Right lobe of liver (tissue), 4 donors: Measurements from ENCODE around the gene LEP.

Experiments used
- POLR2A ChIP-seq: fragments of 450-650 bp; IDR thresholded peaks from one replicate; pipeline ENCODE4 v1.6.1; 2017; ENCODE audit warnings: antibody characterized with exemption, mild to moderate bottlenecking
- TF ChIP-seq, protein P1 (sequence below), 4 donors: fragments of 200-600 bp in 3 of 4; fragments of 450-650 bp in 1 of 4; IDR thresholded peaks; one replicate each; pipeline versions ENCODE4 v1.5.1 to v1.8.0; 2016 to 2022; ENCODE audit warnings: antibody characterized with exemption in 4 of 4, mild to moderate bottlenecking in 2 of 4
- donor health status: DM: no; HTN: no; CAD: no.
- donor health status: DM: no; HTN: no; CAD: no.
- donor health status: DM: no; HTN: yes; CAD: no.

DNA sequence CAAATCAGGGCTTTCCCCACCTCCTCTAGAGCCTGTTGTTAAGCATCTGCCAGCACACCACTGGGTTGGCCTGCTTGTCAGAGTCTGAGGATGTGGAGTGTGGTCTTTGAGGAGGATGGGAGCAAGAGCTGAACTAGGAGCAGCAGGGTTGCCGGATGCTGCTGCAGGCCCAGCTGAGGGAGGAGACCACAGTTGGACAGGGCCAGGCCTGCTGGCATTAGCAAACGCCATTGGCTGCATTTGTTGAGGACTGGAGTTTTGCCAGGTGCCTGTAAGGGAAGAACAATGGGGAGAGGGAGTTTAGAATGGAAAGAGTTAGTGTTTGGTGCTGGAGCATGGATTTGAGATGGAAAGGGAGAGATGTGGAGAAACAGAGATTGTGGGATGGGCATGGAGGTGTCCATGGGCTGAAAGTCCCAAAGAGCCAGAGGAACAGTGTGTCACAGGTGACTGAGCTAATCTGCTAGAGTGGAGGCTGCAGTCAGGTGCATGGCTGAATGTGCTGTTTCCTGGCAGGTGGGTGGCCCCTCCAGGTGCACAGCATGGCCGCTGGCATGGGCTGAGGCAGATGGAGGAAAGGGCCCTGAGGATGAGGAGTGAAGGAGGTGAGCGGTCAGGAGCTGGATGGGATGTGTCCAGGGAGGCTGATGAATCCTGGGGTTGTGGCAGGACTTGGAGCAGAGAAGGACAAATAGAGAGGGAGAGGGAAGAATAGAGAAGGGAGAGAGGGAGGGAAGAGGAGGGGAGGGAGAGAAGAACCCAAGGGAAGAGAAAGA lies 40.7 kb downstream of the LEP start:
- TF ChIP-seq, protein P1, sequence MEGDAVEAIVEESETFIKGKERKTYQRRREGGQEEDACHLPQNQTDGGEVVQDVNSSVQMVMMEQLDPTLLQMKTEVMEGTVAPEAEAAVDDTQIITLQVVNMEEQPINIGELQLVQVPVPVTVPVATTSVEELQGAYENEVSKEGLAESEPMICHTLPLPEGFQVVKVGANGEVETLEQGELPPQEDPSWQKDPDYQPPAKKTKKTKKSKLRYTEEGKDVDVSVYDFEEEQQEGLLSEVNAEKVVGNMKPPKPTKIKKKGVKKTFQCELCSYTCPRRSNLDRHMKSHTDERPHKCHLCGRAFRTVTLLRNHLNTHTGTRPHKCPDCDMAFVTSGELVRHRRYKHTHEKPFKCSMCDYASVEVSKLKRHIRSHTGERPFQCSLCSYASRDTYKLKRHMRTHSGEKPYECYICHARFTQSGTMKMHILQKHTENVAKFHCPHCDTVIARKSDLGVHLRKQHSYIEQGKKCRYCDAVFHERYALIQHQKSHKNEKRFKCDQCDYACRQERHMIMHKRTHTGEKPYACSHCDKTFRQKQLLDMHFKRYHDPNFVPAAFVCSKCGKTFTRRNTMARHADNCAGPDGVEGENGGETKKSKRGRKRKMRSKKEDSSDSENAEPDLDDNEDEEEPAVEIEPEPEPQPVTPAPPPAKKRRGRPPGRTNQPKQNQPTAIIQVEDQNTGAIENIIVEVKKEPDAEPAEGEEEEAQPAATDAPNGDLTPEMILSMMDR (IDR thresholded peaks at IDR 0.05), result no peak
- TF ChIP-seq POLR2A, result no peak
